Peyer's patch (tissue), 4 donors: Measurements from ENCODE around the gene ZBTB24.

Experiments
- CTCF ChIP-seq, 6 experiments: fragments of 450-650 bp in 4 of 6; fragments of 200-600 bp in 2 of 6; sonication (generic) in 1 of 6; IDR thresholded peaks; one replicate each; pipeline ENCODE4 v1.5.1; 2017 to 2019; ENCODE audit warnings: antibody characterized with exemption in 6 of 6, mild to moderate bottlenecking in 3 of 6, moderate library complexity in 1 of 6
- POLR2A ChIP-seq, 2 donors: fragments of 450-650 bp; IDR thresholded peaks; one replicate each; pipeline ENCODE4 v1.5.1; 2017; ENCODE audit warnings: antibody characterized with exemption in 2 of 2, mild to moderate bottlenecking in 2 of 2, moderate library complexity in 2 of 2

- TF ChIP-seq POLR2A (IDR thresholded peaks at IDR 0.05), result no peak
- no peak for TF ChIP-seq CTCF (IDR thresholded peaks at IDR 0.05)
Observed at GRCh38 chr6:109512271-109512817, 29.3 kb upstream of the ZBTB24 start.
